ENCODE data around the gene LCTL. TPM values are rescaled to one million over a fixed set of nuclear protein-coding genes. Genes with fewer than 3 reads are reported as not detected.

LCTL gene
- total RNA-seq, 1 experiment from 2014 or later, result not detected

GRCh38 chr15:66524838-66525237 is 41.0 kb downstream of the LCTL start:
- H3K36me3 ChIP-seq (ENCODE audit: insufficient read depth, low read length, poor library complexity, severe bottlenecking), result peaks cover 23% of the 10 kb centered on the region

GRCh38 chr15:66523926-66524325 is 41.9 kb downstream of the LCTL start:
- POLR2A ChIA-PET (ENCODE audit: low non-redundant PET), result no interaction called here
- DNase-seq (ENCODE audit: low spot score), result no peak
- Histone ChIP-seq H3K9me3 (ENCODE audit: low read depth, low read length, poor library complexity, severe bottlenecking) (no peaks in the 10 kb centered on the region), H3K4me3 (ENCODE audit: low read depth, low read length, poor library complexity, severe bottlenecking) (no peak overlapping the region), H3K4me1 (ENCODE audit: insufficient read depth, low read length, poor library complexity, severe bottlenecking) (no peaks in the 10 kb centered on the region), H3K27me3 (replicated peaks; ENCODE audit: insufficient read depth, low read depth, low read length, poor library complexity) (no peaks in the 10 kb centered on the region), H3K27ac (ENCODE audit: low read depth, low read length, poor library complexity, severe bottlenecking) (no peak overlapping the region), H3K36me3 (ENCODE audit: insufficient read depth, low read length, poor library complexity, severe bottlenecking) (peaks cover 14% of the 10 kb centered on the region)
- no TSS peak for BruUV-seq (replicated peaks)
- CTCF ChIA-PET, result no interaction called here
- TF ChIP-seq EZH2 (IDR thresholded peaks at IDR 0.05; ENCODE audit: borderline replicate concordance, low read depth, low read length, poor library complexity, severe bottlenecking) (no peak), CTCF (conservative IDR thresholded peaks at IDR 0.05; ENCODE audit: low read depth, low read length) (no peak)
- intact Hi-C loops (cut with micrococcal nuclease; ENCODE audit: unreplicated experiment), result no loop called here

More at GRCh38 chr15:66524838-66525237, 41.0 kb downstream of the LCTL start:
- TF ChIP-seq EZH2 (IDR thresholded peaks at IDR 0.05; ENCODE audit: borderline replicate concordance, low read depth, low read length, poor library complexity, severe bottlenecking) (no peak), CTCF (conservative IDR thresholded peaks at IDR 0.05; ENCODE audit: low read depth, low read length) (no peak)
- Histone ChIP-seq H3K4me3 (ENCODE audit: low read depth, low read length, poor library complexity, severe bottlenecking) (no peak overlapping the region), H3K4me1 (ENCODE audit: insufficient read depth, low read length, poor library complexity, severe bottlenecking) (no peaks in the 10 kb centered on the region), H3K27ac (ENCODE audit: low read depth, low read length, poor library complexity, severe bottlenecking) (no peak overlapping the region), H3K9me3 (ENCODE audit: low read depth, low read length, poor library complexity, severe bottlenecking) (no peaks in the 10 kb centered on the region), H3K27me3 (replicated peaks; ENCODE audit: insufficient read depth, low read depth, low read length, poor library complexity) (no peaks in the 10 kb centered on the region)
- POLR2A ChIA-PET (ENCODE audit: low non-redundant PET), result interaction anchor here (0.7 kb wide), 1 partner anchor 1220 kb away, joined by 3 read pairs; no protein-coding TSS in a partner anchor
- no TSS peak for BruUV-seq (replicated peaks)
- intact Hi-C loops (cut with micrococcal nuclease; ENCODE audit: unreplicated experiment), result no loop called here
- no peak for DNase-seq (ENCODE audit: low spot score)
- CTCF ChIA-PET, result no interaction called here

- H3K4me1 ChIP-seq (ENCODE audit: insufficient read depth, low read length, poor library complexity, severe bottlenecking), result no peaks in the 10 kb centered on the region
- H3K9me3 ChIP-seq (ENCODE audit: low read depth, low read length, poor library complexity, severe bottlenecking), result no peaks in the 10 kb centered on the region
- no peak overlapping the region for H3K27ac ChIP-seq (ENCODE audit: low read depth, low read length, poor library complexity, severe bottlenecking)
- ChIA-PET CTCF (interaction anchor here (0.9 kb wide), 1 partner anchor 335 kb away, joined by 3 read pairs; no protein-coding TSS in a partner anchor), POLR2A (ENCODE audit: low non-redundant PET) (interaction anchor here (0.6 kb wide), 1 partner anchor 368 kb away, joined by 3 read pairs; no protein-coding TSS in a partner anchor)
- no peaks in the 10 kb centered on the region for H3K27me3 ChIP-seq (replicated peaks; ENCODE audit: insufficient read depth, low read depth, low read length, poor library complexity)
- H3K36me3 ChIP-seq (ENCODE audit: insufficient read depth, low read length, poor library complexity, severe bottlenecking), result peaks cover under 1% of the 10 kb centered on the region
- BruUV-seq (replicated peaks), result no TSS peak
- H3K4me3 ChIP-seq (ENCODE audit: low read depth, low read length, poor library complexity, severe bottlenecking), result no peak overlapping the region
- DNase-seq (ENCODE audit: low spot score), result peak; percentile 66
- TF ChIP-seq EZH2 (IDR thresholded peaks at IDR 0.05; ENCODE audit: borderline replicate concordance, low read depth, low read length, poor library complexity, severe bottlenecking) (no peak), CTCF (conservative IDR thresholded peaks at IDR 0.05; ENCODE audit: low read depth, low read length) (no peak)
- intact Hi-C loops (cut with micrococcal nuclease; ENCODE audit: unreplicated experiment), result no loop called here
Observed at GRCh38 chr15:66515901-66516322, 49.9 kb downstream of the LCTL start.

Data from A673 (cell line).